ENCODE data around the gene GABRR2. TPM values are rescaled to one million over a fixed set of nuclear protein-coding genes. Genes with fewer than 3 reads are reported as not detected.
A peak's percentile ranks its signal among the peaks of the same experiment; 100 is the strongest.
"Not testable (repeated sequence)": the region's sequence is repeated elsewhere in the genome, so short reads cannot be mapped to it uniquely, and the experiment has no call there.

GABRR2 gene
- total and polyA plus RNA-seq, 11 donors, result 0.20 to 1.1 (median 0.31) TPM

DNA sequence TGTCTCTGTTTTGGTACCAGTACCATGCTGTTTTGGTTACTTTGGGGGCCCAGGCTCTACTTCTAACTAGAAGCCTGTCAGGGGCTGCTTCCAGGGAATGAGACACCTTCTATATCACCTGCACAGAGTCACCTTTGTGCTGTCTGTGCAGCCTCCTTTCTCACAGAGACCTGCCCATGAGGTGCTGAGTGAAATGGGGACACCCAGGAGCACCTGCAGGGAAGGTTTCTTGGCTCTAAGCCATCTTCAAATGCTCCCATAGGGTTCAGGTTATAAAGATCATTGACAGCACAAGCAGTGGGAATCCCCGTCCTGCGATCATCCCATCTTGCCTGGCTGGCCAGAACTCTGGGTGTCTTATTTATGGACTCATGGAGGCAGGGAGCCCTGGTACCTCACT, 19.1 kb downstream of the GABRR2 start:
- WGBS, 4 donors, result 97 to 100% (median 100%) methylated on average over 2 of the region's 2 CpGs
- no peak for DNase-seq
- no peaks in the 10 kb centered on the region for H3K27me3 ChIP-seq
- no peak overlapping the region for H3K27ac ChIP-seq
- intact Hi-C loops (cut with DNase I), result no loop called here
- no peaks in the 10 kb centered on the region for H3K36me3 ChIP-seq
- H3K4me1 ChIP-seq, result peaks cover 0 to 30% (median 15%) of the 10 kb centered on the region in 12 donors
- no peak for ATAC-seq
- TF ChIP-seq POLR2A (IDR thresholded peaks at IDR 0.05), result no peak
- TF ChIP-seq, protein P1, sequence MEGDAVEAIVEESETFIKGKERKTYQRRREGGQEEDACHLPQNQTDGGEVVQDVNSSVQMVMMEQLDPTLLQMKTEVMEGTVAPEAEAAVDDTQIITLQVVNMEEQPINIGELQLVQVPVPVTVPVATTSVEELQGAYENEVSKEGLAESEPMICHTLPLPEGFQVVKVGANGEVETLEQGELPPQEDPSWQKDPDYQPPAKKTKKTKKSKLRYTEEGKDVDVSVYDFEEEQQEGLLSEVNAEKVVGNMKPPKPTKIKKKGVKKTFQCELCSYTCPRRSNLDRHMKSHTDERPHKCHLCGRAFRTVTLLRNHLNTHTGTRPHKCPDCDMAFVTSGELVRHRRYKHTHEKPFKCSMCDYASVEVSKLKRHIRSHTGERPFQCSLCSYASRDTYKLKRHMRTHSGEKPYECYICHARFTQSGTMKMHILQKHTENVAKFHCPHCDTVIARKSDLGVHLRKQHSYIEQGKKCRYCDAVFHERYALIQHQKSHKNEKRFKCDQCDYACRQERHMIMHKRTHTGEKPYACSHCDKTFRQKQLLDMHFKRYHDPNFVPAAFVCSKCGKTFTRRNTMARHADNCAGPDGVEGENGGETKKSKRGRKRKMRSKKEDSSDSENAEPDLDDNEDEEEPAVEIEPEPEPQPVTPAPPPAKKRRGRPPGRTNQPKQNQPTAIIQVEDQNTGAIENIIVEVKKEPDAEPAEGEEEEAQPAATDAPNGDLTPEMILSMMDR (IDR thresholded peaks at IDR 0.05), result no peak
- no peak overlapping the region for H3K4me3 ChIP-seq
- H3K9me3 ChIP-seq, result no peaks in the 10 kb centered on the region

DNA sequence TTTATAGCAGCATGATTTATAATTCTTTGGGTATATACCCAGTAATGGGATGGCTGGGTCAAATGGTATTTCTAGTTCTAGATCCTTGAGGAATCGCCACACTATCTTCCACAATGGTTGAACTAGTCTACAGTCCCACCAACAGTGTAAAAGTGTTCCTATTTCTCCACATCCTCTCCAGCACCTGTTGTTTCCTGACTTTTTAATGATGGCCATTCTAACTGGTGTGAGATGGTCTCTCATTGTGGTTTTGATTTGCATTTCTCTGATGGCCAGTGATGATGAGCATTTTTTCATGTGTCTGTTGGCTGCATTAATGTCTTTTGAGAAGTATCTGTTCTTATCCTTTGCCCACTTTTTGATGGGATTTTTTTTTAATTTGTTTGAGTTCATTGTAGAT, 20.0 kb downstream of the GABRR2 start:
- H3K36me3 ChIP-seq; H3K27me3 ChIP-seq; DNase-seq; H3K9me3 ChIP-seq; ATAC-seq; intact Hi-C loops (cut with DNase I); H3K27ac ChIP-seq; H3K4me3 ChIP-seq: not testable (repeated sequence)
- peaks cover 0 to 30% (median 15%) of the 10 kb centered on the region in 12 donors for H3K4me1 ChIP-seq
- 83 to 100% (median 90%) methylated on average over 1 of the region's 1 CpG for WGBS, 4 donors

DNA sequence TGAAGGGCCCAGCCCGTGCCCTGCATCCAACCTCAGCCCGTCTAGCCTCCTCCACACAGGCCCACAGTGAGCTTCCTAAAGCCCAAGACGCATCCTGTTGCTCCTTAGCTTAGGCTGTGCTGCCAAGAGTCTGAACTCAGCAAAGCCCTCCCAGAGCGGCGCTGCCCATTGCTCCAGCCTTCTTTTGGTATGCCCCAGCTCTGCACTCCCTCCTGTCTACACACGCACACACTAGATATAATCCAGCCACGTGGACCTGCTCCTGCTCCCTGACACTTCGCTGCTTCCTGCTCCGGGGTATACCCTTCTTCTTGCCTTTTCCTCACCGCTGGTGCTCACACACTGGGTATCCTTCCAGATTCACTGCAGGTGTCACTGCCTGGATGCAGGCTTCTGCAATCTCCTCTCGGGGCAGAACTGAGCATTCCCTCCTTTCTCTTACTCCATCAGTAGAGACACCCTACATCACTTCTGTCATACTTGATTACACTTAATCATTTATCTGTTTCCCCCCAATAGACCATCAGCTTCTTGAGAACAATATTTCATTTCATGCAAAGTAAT, 23.8 kb downstream of the GABRR2 start:
- intact Hi-C loops (cut with DNase I), result no loop called here
- no peak for ATAC-seq

DNA sequence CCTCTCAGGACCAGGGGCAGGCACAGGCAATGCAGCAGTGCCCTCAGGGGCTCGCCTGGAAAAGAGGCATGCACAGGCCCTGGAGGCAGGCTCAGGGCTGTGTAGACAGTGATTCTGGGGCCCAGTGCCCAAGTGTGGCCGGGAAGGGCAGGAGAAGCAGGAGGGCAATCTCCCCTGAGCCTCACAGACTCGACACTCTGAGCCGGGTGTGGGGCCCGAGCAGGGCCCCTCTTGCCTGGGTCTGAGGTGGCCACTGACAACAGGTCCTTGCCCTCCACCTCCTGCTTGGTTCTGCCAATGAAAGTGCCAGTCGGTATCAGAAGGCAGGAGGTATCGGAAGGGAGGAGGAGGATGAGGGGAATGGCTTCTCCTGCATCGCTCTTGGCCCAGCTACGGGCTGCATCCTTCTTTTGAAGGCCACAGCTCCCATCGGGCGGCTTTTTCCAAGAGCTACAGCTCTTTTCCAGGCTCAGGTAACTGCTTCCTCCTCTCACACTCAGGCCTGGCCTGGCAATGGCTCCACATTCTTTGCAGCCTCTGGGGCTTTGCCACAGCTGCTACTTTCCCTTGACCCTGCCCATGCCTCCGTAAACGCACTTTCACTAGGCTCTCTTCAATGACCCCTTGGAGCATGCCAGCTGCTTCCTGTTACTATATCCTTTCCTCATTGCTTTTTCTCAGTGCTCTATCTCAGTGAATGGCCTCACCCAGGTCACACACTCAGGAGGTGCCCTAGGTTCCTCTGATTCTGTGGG, 24.5 kb downstream of the GABRR2 start:
- no peak for DNase-seq
- peak in 1 of 4 donors; percentile 23 for ATAC-seq
- no peak overlapping the region for H3K27ac ChIP-seq
- no peaks in the 10 kb centered on the region for H3K27me3 ChIP-seq
- WGBS, 4 donors, result 86 to 92% (median 88%) methylated on average over 9 to 13 of the region's 13 CpGs
- H3K36me3 ChIP-seq, result no peaks in the 10 kb centered on the region
- H3K4me1 ChIP-seq, result no peaks in the 10 kb centered on the region
- H3K4me3 ChIP-seq, result no peak overlapping the region
- intact Hi-C loops (cut with DNase I), result no loop called here
- no peak for TF ChIP-seq POLR2A (IDR thresholded peaks at IDR 0.05)
- TF ChIP-seq, protein P1 (IDR thresholded peaks at IDR 0.05), result no peak
- no peaks in the 10 kb centered on the region for H3K9me3 ChIP-seq

More for the DNA sequence above, 23.8 kb downstream of the GABRR2 start:
- H3K9me3 ChIP-seq, result no peaks in the 10 kb centered on the region
- H3K4me1 ChIP-seq, result no peaks in the 10 kb centered on the region
- 83 to 89% (median 85%) methylated on average over 11 of the region's 11 CpGs for WGBS, 4 donors
- H3K36me3 ChIP-seq, result no peaks in the 10 kb centered on the region
- TF ChIP-seq, protein P1 (IDR thresholded peaks at IDR 0.05), result no peak
- no peak for TF ChIP-seq POLR2A (IDR thresholded peaks at IDR 0.05)
- H3K27me3 ChIP-seq, result no peaks in the 10 kb centered on the region
- H3K27ac ChIP-seq, result no peak overlapping the region
- H3K4me3 ChIP-seq, result no peak overlapping the region
- no peak for DNase-seq
